H1 (cell line): ENCODE data around the gene FCHSD1. TPM values are rescaled to one million over a fixed set of nuclear protein-coding genes. Genes with fewer than 3 reads are reported as not detected.

Experiments
- CTCF ChIA-PET: fragments of 300-600 bp; sonication (Branson Sonifier 250); formaldehyde crosslinking; loops from one replicate; lab custom pipeline; 2021; ENCODE audit not compliant: partially characterized antibody; lab: Charles Lee
- POLR2A ChIA-PET: fragments of 300-600 bp; sonication (Branson Sonifier 250); formaldehyde crosslinking; loops from one replicate; lab custom pipeline; 2021; ENCODE audit warnings: inconsistent platforms; ENCODE audit not compliant: partially characterized antibody; lab: Charles Lee
- DNase-seq, 2 experiments: peaks; one replicate each; pipeline versions ENCODE4 v3.0.0 to v3.0.0-alpha.2; 2010 to 2022; ENCODE audit warnings: low spot score in 2 of 2, low read depth in 1 of 2, mixed read lengths in 1 of 2
- FAIRE-seq: peaks from 2 replicates; lab custom pipeline; 2011; peaks lifted over from hg19 to GRCh38; lab: Jason Lieb, UNC
- H2AFZ ChIP-seq: 2 replicates; pipeline ENCODE4 v1.8.1; 2012; ENCODE audit warnings: low read length, inconsistent platforms
- H2AK5ac ChIP-seq: 2 replicates; pipeline ENCODE4 v1.6.1; 2013; ENCODE audit warnings: low read depth, low read length
- H2BK120ac ChIP-seq: replicated peaks from 2 replicates; pipeline ENCODE3; 2013; ENCODE audit warnings: low read depth, low read length, inconsistent platforms
- H2BK12ac ChIP-seq: 2 replicates; pipeline ENCODE4 v1.6.1; 2013; ENCODE audit warnings: low read depth, low read length
- H2BK15ac ChIP-seq: 2 replicates; pipeline ENCODE4 v1.6.1; 2013; ENCODE audit warnings: low read length
- H2BK20ac ChIP-seq: 2 replicates; pipeline ENCODE4 v1.6.1; 2013; ENCODE audit warnings: low read length
- H2BK5ac ChIP-seq: 2 replicates; pipeline ENCODE4 v1.6.1; 2013; ENCODE audit warnings: low read depth, low read length
- H3K14ac ChIP-seq: 2 replicates; pipeline ENCODE4 v1.6.1; 2013; ENCODE audit warnings: inconsistent platforms; ENCODE audit not compliant: insufficient read length
- H3K18ac ChIP-seq: 2 replicates; pipeline ENCODE4 v1.6.1; 2013; ENCODE audit warnings: low read length; ENCODE audit errors: extremely low read depth
- H3K23ac ChIP-seq: 2 replicates; pipeline ENCODE4 v1.6.1; 2013; ENCODE audit warnings: inconsistent platforms; ENCODE audit not compliant: insufficient read length
- H3K23me2 ChIP-seq: 2 replicates; pipeline ENCODE4 v1.6.1; 2013; ENCODE audit warnings: low read depth, low read length
- H3K27ac ChIP-seq: 2 replicates; pipeline ENCODE4 v1.6.1; 2011; ENCODE audit warnings: low read depth, low read length, inconsistent platforms
- H3K27me3 ChIP-seq, 4 experiments: replicated peaks in 1 of 4; 1 replicate in 1 of 4; 2 replicates in 3 of 4; pipeline versions ENCODE4 v1.6.1 to v1.8.1; 2011 to 2013; ENCODE audit warnings: low read length in 3 of 4, mild to moderate bottlenecking in 3 of 4, inconsistent platforms in 2 of 4, mixed read lengths in 2 of 4, moderate library complexity in 1 of 4; ENCODE audit not compliant: control insufficient read depth in 3 of 4, insufficient read depth in 3 of 4; ENCODE audit errors: extremely low read depth in 1 of 4
- H3K36me3 ChIP-seq, 4 experiments: 2 replicates each; pipeline versions ENCODE4 v1.6.1 to v1.8.1; 2011 to 2013; ENCODE audit warnings: mild to moderate bottlenecking in 4 of 4, low read length in 3 of 4, moderate library complexity in 2 of 4, control low read depth in 1 of 4, inconsistent platforms in 1 of 4; ENCODE audit not compliant: insufficient read depth in 4 of 4, control insufficient read depth in 2 of 4
- H3K4ac ChIP-seq: replicated peaks from 2 replicates; pipeline ENCODE3; 2013; ENCODE audit warnings: low read length, low read depth, mixed read lengths, inconsistent platforms; ENCODE audit not compliant: insufficient read length
- H3K4me1 ChIP-seq, 4 experiments: replicated peaks in 1 of 4; 1 replicate in 1 of 4; 2 replicates in 3 of 4; pipeline versions ENCODE4 v1.6.1 to v1.8.1; 2011 to 2013; ENCODE audit warnings: low read length in 3 of 4, inconsistent platforms in 2 of 4, mixed read lengths in 1 of 4; ENCODE audit not compliant: insufficient read depth in 4 of 4, control insufficient read depth in 3 of 4
- H3K4me2 ChIP-seq, 2 experiments: 2 replicates each; pipeline versions ENCODE4 v1.6.1 to v1.8.1; 2011 to 2013; ENCODE audit warnings: low read depth in 2 of 2, low read length in 2 of 2, control low read depth in 1 of 2, inconsistent platforms in 1 of 2, mild to moderate bottlenecking in 1 of 2; ENCODE audit not compliant: insufficient read depth in 1 of 2
- H3K4me3 ChIP-seq, 4 experiments: fragments of 200-600, 300-600 bp in 1 of 4; sonication (generic), shearing (Covaris generic), sonication (Bioruptor Twin) in 1 of 4; 2 replicates each; pipeline versions ENCODE4 v1.5.1 to v1.8.1; 2011 to 2016; ENCODE audit warnings: low read length in 4 of 4, low read depth in 3 of 4, control low read depth in 2 of 4, inconsistent platforms in 2 of 4, mild to moderate bottlenecking in 2 of 4, mixed read lengths in 1 of 4, moderate library complexity in 1 of 4; ENCODE audit not compliant: insufficient read depth in 2 of 4; ENCODE audit errors: extremely low read depth in 1 of 4
- H3K56ac ChIP-seq: replicated peaks from 2 replicates; pipeline ENCODE3; 2013; ENCODE audit warnings: low read depth, mild to moderate bottlenecking, mixed read lengths, low read length, inconsistent platforms; ENCODE audit not compliant: insufficient read length
- H3K79me1 ChIP-seq: 2 replicates; pipeline ENCODE4 v1.6.1; 2013; ENCODE audit warnings: low read depth, low read length, control low read depth
- H3K79me2 ChIP-seq, 2 experiments: 2 replicates each; pipeline versions ENCODE4 v1.6.1 to v1.8.1; 2012 to 2013; ENCODE audit warnings: low read length in 2 of 2, mild to moderate bottlenecking in 2 of 2, inconsistent platforms in 1 of 2; ENCODE audit not compliant: insufficient read depth in 2 of 2, control insufficient read depth in 1 of 2
- H3K9ac ChIP-seq, 4 experiments: replicated peaks in 1 of 4; 1 replicate in 1 of 4; 2 replicates in 3 of 4; pipeline versions ENCODE4 v1.6.1 to v1.8.1; 2011 to 2013; ENCODE audit warnings: low read depth in 3 of 4, low read length in 3 of 4, control low read depth in 2 of 4, mild to moderate bottlenecking in 2 of 4, moderate library complexity in 2 of 4, inconsistent platforms in 1 of 4; ENCODE audit errors: extremely low read depth in 1 of 4
- H3K9me3 ChIP-seq, 2 experiments: 2 replicates each; pipeline versions ENCODE4 v1.6.1 to v1.8.1; 2012 to 2013; ENCODE audit warnings: mild to moderate bottlenecking in 2 of 2, moderate library complexity in 2 of 2, control low read depth in 1 of 2, inconsistent platforms in 1 of 2, low read depth in 1 of 2, low read length in 1 of 2, mixed read lengths in 1 of 2; ENCODE audit not compliant: insufficient read depth in 2 of 2
- H4K20me1 ChIP-seq, 2 experiments: replicated peaks in 1 of 2; 2 replicates each; pipeline versions ENCODE3 to v1.8.1; 2011 to 2013; ENCODE audit warnings: inconsistent platforms in 2 of 2, low read length in 2 of 2, mild to moderate bottlenecking in 1 of 2; ENCODE audit not compliant: insufficient read depth in 2 of 2, control insufficient read depth in 1 of 2
- H4K5ac ChIP-seq: 2 replicates; pipeline ENCODE4 v1.6.1; 2013; ENCODE audit warnings: low read length, low read depth, mixed read lengths, inconsistent platforms; ENCODE audit not compliant: insufficient read length
- H4K8ac ChIP-seq: 2 replicates; pipeline ENCODE4 v1.8.0; 2013; ENCODE audit warnings: mild to moderate bottlenecking, moderate library complexity, low read length, inconsistent platforms; ENCODE audit not compliant: insufficient read depth; ENCODE audit errors: extremely low read depth
- H4K91ac ChIP-seq: replicated peaks from 2 replicates; pipeline ENCODE3; 2013; ENCODE audit warnings: low read length, mixed read lengths, inconsistent platforms; ENCODE audit not compliant: insufficient read length
- ASH2L ChIP-seq: fragments of 200-600, 300-600 bp; sonication (generic); IDR thresholded peaks from one replicate; pipeline ENCODE4 v1.7.1; 2017; ENCODE audit warnings: low read length
- CHD2 ChIP-seq: IDR thresholded peaks from 2 replicates; pipeline ENCODE4 v1.6.1; 2012; ENCODE audit warnings: low read length, improper control_type of control experiment
- EGR1 ChIP-seq: IDR thresholded peaks from 2 replicates; pipeline ENCODE4 v1.6.1; 2011; ENCODE audit warnings: low read depth, low read length, borderline replicate concordance
- EZH2 ChIP-seq: fragments of 200-600 bp; sonication (generic); IDR thresholded peaks from 2 replicates; pipeline ENCODE4 v1.7.1; 2012; ENCODE audit warnings: low read depth, mild to moderate bottlenecking, moderate library complexity, low read length, inconsistent platforms; ENCODE audit not compliant: severe bottlenecking
- RFX5 ChIP-seq: IDR thresholded peaks from 2 replicates; pipeline ENCODE4 v1.6.1; 2011; ENCODE audit warnings: low read depth, low read length, improper control_type of control experiment, borderline replicate concordance
- SIRT6 ChIP-seq: IDR thresholded peaks from one replicate; pipeline ENCODE4 v1.7.1; 2012; ENCODE audit warnings: low read length, inconsistent platforms
- SRF ChIP-seq: IDR thresholded peaks from 2 replicates; pipeline ENCODE4 v1.6.1; 2011; ENCODE audit warnings: mild to moderate bottlenecking, low read depth, low read length, moderate library complexity
- TAF7 ChIP-seq: optimal IDR thresholded peaks from 2 replicates; pipeline ENCODE3; 2011; ENCODE audit warnings: low read depth, mild to moderate bottlenecking, inconsistent platforms, low read length, moderate library complexity, borderline replicate concordance
- TEAD4 ChIP-seq: IDR thresholded peaks from 2 replicates; pipeline ENCODE4 v1.6.1; 2012; ENCODE audit warnings: low read depth, low read length, inconsistent platforms, mixed read lengths
- YY1 ChIP-seq: IDR thresholded peaks from 2 replicates; pipeline ENCODE4 v1.6.1; 2011; ENCODE audit warnings: low read depth, mild to moderate bottlenecking, low read length
- ZNF274 ChIP-seq: IDR thresholded peaks from 2 replicates; pipeline ENCODE4 v1.7.0; 2012; ENCODE audit warnings: low read length, borderline replicate concordance; ENCODE audit errors: extremely low read depth
- WGBS, 2 experiments: shearing (Covaris generic) in 1 of 2; methylation state at CpG; one replicate each; pipeline versions ENCODE4 v1.1.6 to v1.1.7; 2013 to 2015; ENCODE audit warnings: low lambda C conversion rate in 2 of 2, mixed read lengths in 2 of 2, inconsistent platforms in 1 of 2, low coverage in 1 of 2, missing lambda C conversion rate in 1 of 2; ENCODE audit not compliant: insufficient replicate concordance in 2 of 2, insufficient coverage in 1 of 2, insufficient read length in 1 of 2; ENCODE audit errors: extremely low coverage in 1 of 2, missing lambda C conversion rate in 1 of 2; 5-methylcytosine and 5-hydroxymethylcytosine counted together
- polyA plus RNA-seq, 7 experiments: library from polyadenylated mRNA; depleted of rRNA in 3 of 7; stranded (reverse) in 5 of 7; unstranded in 2 of 7; fragments of >200 nt in 5 of 7; fragments of 200-250 nt in 2 of 7; gene quantifications; 1 replicate in 5 of 7; 2 replicates in 1 of 7; 4 replicates in 1 of 7; pipeline versions ENCODE4 v1.2.1 to v1.2.3, GENCODE V29; 2011 to 2013; ENCODE audit warnings: missing spikeins in 2 of 7, mixed read lengths in 2 of 7
- total RNA-seq: library from RNA; stranded (reverse); fragmentation: NEBNext Ultra II Directional; extraction: Animal tissue kit (Norgen Biotek cat#: 25700); gene quantifications from 2 replicates; pipeline ENCODE4 v1.2.1, GENCODE V29; 2021

Gene FCHSD1
- total and polyA plus RNA-seq, 2 of the 8 experiments (the other 6 are each of a cell fraction or from before 2014, with no cell fraction given), result 22.0 to 30.1 TPM

DNA sequence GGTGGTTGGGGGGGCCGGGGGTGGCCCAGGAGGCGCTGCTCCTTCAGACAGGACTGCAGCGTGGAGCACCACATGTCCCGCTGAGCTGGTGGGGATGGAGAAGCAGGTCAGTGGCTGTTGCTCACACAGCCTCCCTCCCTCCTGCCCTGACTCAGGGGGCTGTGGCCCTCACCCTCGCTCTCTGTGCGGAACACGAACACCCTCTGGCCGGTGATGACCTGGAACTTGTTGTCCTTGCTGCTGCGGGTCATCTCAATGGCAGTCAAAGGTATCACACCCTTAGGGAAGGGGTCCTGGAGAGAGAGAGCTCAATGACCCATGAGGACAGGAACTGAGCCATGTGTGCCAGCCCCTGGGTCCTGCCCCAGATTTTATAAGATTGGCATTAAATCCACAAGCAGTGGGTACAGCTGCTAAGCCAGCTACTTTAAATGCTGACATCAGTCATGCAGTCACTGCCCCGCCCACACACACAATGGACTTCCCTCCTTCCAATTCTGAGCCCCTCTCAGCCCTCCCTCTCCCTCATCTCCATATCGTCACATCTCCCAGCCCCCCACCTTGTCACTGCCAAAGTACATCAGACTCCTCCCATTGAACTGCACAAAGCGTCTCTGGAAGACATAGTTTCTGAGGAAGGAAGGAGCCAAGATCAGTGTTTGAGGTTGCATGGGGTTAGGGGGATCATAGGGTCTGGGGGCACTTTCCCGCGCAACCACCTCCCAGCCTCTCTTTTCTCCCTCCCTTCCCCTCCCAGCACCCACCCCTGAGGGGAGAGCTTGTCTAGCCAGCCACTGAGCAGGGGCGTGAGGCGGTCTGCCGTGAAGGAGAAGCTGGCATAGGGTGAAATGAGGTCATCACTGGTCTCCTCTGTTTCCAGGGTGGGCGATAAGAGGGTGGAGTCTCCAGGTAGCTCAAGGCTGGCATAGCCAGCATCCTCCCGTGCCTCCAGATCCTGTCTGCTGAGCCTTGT is 21.9 kb upstream of the FCHSD1 start:
- no peak overlapping the region for H3K4me3 ChIP-seq
- peak overlapping the region; percentile 90; the same call in 1 of the 2 replicates for H2BK5ac ChIP-seq
- no peak overlapping the region; the same call in 1 of the 2 replicates for H2AK5ac ChIP-seq
- POLR2A ChIA-PET, result interaction anchor here (0.7 to 1.9 kb wide), 8 partner anchors 10 to 213 kb away, joined by 3 to 8 read pairs (median 3); partner anchors contain the start of gene FCHSD1
- no peak overlapping the region for H3K4ac ChIP-seq
- peak overlapping the region; percentile 46; the same call in 1 of the 2 replicates for H2BK15ac ChIP-seq
- peak overlapping the region; percentile 50; the same call in 1 of the 2 replicates for H2BK12ac ChIP-seq
- peaks cover 2 to 13% (median 8%) of the 10 kb centered on the region in 4 experiments; a peak in 5 of 7 replicates for H3K4me1 ChIP-seq
- CTCF ChIA-PET, result interaction anchor here (0.7 to 11.0 kb wide), 8 partner anchors 9 to 470 kb away, joined by 3 to 137 read pairs (median 7); no protein-coding TSS in a partner anchor
- peak overlapping the region; percentile 35; the same call in 1 of the 2 replicates for H4K8ac ChIP-seq
- peak overlapping the region; percentile 71 for H3K18ac ChIP-seq
- FAIRE-seq (no peak), DNase-seq (no peak)
- H3K27ac ChIP-seq, result no peak overlapping the region; the same call in 1 of the 2 replicates
- no peak overlapping the region for H3K56ac ChIP-seq
- H3K23ac ChIP-seq, result no peak overlapping the region
- H4K91ac ChIP-seq, result peak overlapping the region; percentile 66
- peak overlapping the region; percentile 61; the same call in 1 of the 2 replicates for H2BK20ac ChIP-seq
- peaks cover 1% of the 10 kb centered on the region; the same call in 1 of the 2 replicates for H3K23me2 ChIP-seq
- H2AFZ ChIP-seq, result no peak overlapping the region
- no peaks in the 10 kb centered on the region for H3K79me2 ChIP-seq
- 84% methylated on average over 13 of the region's 19 CpGs; no CpG with 5 or more reads in 1 of the 2 experiments for WGBS, 2 experiments
- no peaks in the 10 kb centered on the region for H3K79me1 ChIP-seq
- 0 out of 4 replicates have a peak overlapping the region, but pooled peaks of 1 of the 2 experiments have one; percentile 19 for H3K4me2 ChIP-seq
- peaks cover 0 to 6% of the 10 kb centered on the region in 2 experiments for H4K20me1 ChIP-seq
- H3K9me3 ChIP-seq, result no peaks in the 10 kb centered on the region
- no peak overlapping the region for H3K14ac ChIP-seq
- H3K27me3 ChIP-seq, result no peaks in the 10 kb centered on the region
- H4K5ac ChIP-seq, result no peak overlapping the region
- peaks cover 11 to 20% (median 12%) of the 10 kb centered on the region in 4 experiments; a peak in 6 of 8 replicates for H3K36me3 ChIP-seq
- no peak overlapping the region for H2BK120ac ChIP-seq
- no peak overlapping the region for H3K9ac ChIP-seq
- TF ChIP-seq SIRT6 (no peak), EZH2 (no peak), ASH2L (no peak), RFX5 (no peak), ZNF274 (no peak), TEAD4 (no peak), CHD2 (no peak), SRF (no peak), TAF7 (no peak), EGR1 (no peak), YY1 (no peak)
